ENCODE data around the gene THADA. TPM values are rescaled to one million over a fixed set of nuclear protein-coding genes. Genes with fewer than 3 reads are reported as not detected.

Gene THADA
- total and polyA plus RNA-seq, 2 donors (not counting 3 experiments of a cell fraction or from before 2014, with no cell fraction given): 22.6 to 25.3 TPM

GRCh38 chr2:43215673-43216255 is 380.1 kb downstream of the THADA start:
- H3K36me3 ChIP-seq (ENCODE audit: control insufficient read depth in 2 of 2, extremely low read depth in 1 of 2, insufficient read depth in 2 of 2, low read length in 2 of 2): no peaks in the 10 kb centered on the region
- no TSS peak for BruUV-seq (replicated peaks)
- no peak overlapping the region for H3K27ac ChIP-seq (ENCODE audit: insufficient read depth, low read depth, low read length)
- intact Hi-C loops (cut with micrococcal nuclease) (no loop called here), dilution Hi-C loops (cut with MboI; ENCODE audit: extremely low pct_ligation_motif_present, low sequenced_read_pairs) (no loop called here)
- no peaks in the 10 kb centered on the region for H3K9me1 ChIP-seq (replicated peaks; ENCODE audit: control insufficient read depth, extremely low read depth, insufficient read depth, low read length)
- H3K9ac ChIP-seq (replicated peaks; ENCODE audit: extremely low read depth, insufficient read depth, low read length): no peak overlapping the region
- CTCF ChIA-PET: interaction anchor here (0.7 to 2.1 kb wide), 5 partner anchors 12 to 102 kb away, joined by 3 to 8 read pairs (median 3); no protein-coding TSS in a partner anchor
- no peaks in the 10 kb centered on the region for H4K20me1 ChIP-seq (replicated peaks; ENCODE audit: control insufficient read depth, extremely low read depth, insufficient read depth, low read length)
- no peak for FAIRE-seq
- no peak overlapping the region for H3K4me3 ChIP-seq (replicated peaks in 1 of 3; ENCODE audit: insufficient read depth in 1 of 3, low read depth in 1 of 3, low read length in 3 of 3)
- peaks cover 25% of the 10 kb centered on the region for H3K4me1 ChIP-seq (ENCODE audit: control insufficient read depth, extremely low read depth, insufficient read depth, low read length)
- no peaks in the 10 kb centered on the region for H3K9me3 ChIP-seq (replicated peaks; ENCODE audit: control insufficient read depth, insufficient read depth, low read length)
- H3K79me2 ChIP-seq (ENCODE audit: control insufficient read depth, insufficient read depth, low read length): no peaks in the 10 kb centered on the region
- DNase-seq (ENCODE audit: low read depth, low spot score): no peak
- H2AFZ ChIP-seq (ENCODE audit: low read depth, low read length): no peak overlapping the region
- H3K27me3 ChIP-seq (ENCODE audit: control insufficient read depth in 2 of 2, insufficient read depth in 2 of 2, low read length in 2 of 2): no peaks in the 10 kb centered on the region
- TF ChIP-seq GATA2 (IDR thresholded peaks at IDR 0.05; ENCODE audit: insufficient read depth, insufficient read length, low read depth, low read length): no peak
- TF ChIP-seq FOS (IDR thresholded peaks at IDR 0.05; ENCODE audit: borderline replicate concordance, insufficient read depth, low read length): no peak
- TF ChIP-seq MYC (IDR thresholded peaks at IDR 0.05; ENCODE audit: low read depth, low read length): no peak
- no peak for TF ChIP-seq POLR2AphosphoS5 (IDR thresholded peaks at IDR 0.05; ENCODE audit: insufficient read depth, low read depth, low read length)
- POLR2A ChIA-PET: no interaction called here
- H3K4me2 ChIP-seq (ENCODE audit: insufficient read depth, low read length): no peak overlapping the region

GRCh38 chr2:43214253-43214652 is 381.6 kb downstream of the THADA start:
- no peak overlapping the region for H3K9ac ChIP-seq (replicated peaks; ENCODE audit: extremely low read depth, insufficient read depth, low read length)
- H3K79me2 ChIP-seq (ENCODE audit: control insufficient read depth, insufficient read depth, low read length): no peaks in the 10 kb centered on the region
- no peak overlapping the region for H3K4me3 ChIP-seq (replicated peaks in 1 of 3; ENCODE audit: insufficient read depth in 1 of 3, low read depth in 1 of 3, low read length in 3 of 3)
- no peaks in the 10 kb centered on the region for H3K9me1 ChIP-seq (replicated peaks; ENCODE audit: control insufficient read depth, extremely low read depth, insufficient read depth, low read length)
- no peaks in the 10 kb centered on the region for H4K20me1 ChIP-seq (replicated peaks; ENCODE audit: control insufficient read depth, extremely low read depth, insufficient read depth, low read length)
- H3K36me3 ChIP-seq (ENCODE audit: control insufficient read depth in 2 of 2, extremely low read depth in 1 of 2, insufficient read depth in 2 of 2, low read length in 2 of 2): no peaks in the 10 kb centered on the region
- H3K27me3 ChIP-seq (ENCODE audit: control insufficient read depth in 2 of 2, insufficient read depth in 2 of 2, low read length in 2 of 2): no peaks in the 10 kb centered on the region
- FAIRE-seq: no peak
- no TSS peak for BruUV-seq (replicated peaks)
- intact Hi-C loops (cut with micrococcal nuclease) (no loop called here), dilution Hi-C loops (cut with MboI; ENCODE audit: extremely low pct_ligation_motif_present, low sequenced_read_pairs) (no loop called here)
- H2AFZ ChIP-seq (ENCODE audit: low read depth, low read length): no peak overlapping the region
- H3K4me1 ChIP-seq (ENCODE audit: control insufficient read depth, extremely low read depth, insufficient read depth, low read length): peaks cover 11% of the 10 kb centered on the region
- DNase-seq (ENCODE audit: low read depth, low spot score): no peak
- no peaks in the 10 kb centered on the region for H3K9me3 ChIP-seq (replicated peaks; ENCODE audit: control insufficient read depth, insufficient read depth, low read length)
- POLR2A ChIA-PET: interaction anchor here (0.6 kb wide), 1 partner anchor 81 kb away, joined by 3 read pairs; no protein-coding TSS in a partner anchor
- TF ChIP-seq POLR2AphosphoS5 (IDR thresholded peaks at IDR 0.05; ENCODE audit: insufficient read depth, low read depth, low read length): no peak
- no peak for TF ChIP-seq GATA2 (IDR thresholded peaks at IDR 0.05; ENCODE audit: insufficient read depth, insufficient read length, low read depth, low read length)
- no peak for TF ChIP-seq MYC (IDR thresholded peaks at IDR 0.05; ENCODE audit: low read depth, low read length)
- no peak for TF ChIP-seq CTCF (IDR thresholded peaks at IDR 0.05; ENCODE audit: extremely low read depth in 1 of 2, insufficient read depth in 1 of 2, low read depth in 1 of 2, low read length in 2 of 2)
- TF ChIP-seq FOS (IDR thresholded peaks at IDR 0.05; ENCODE audit: borderline replicate concordance, insufficient read depth, low read length): no peak
- TF ChIP-seq MAX (IDR thresholded peaks at IDR 0.05; ENCODE audit: insufficient read depth, insufficient read length): no peak
- no peak for TF ChIP-seq EZH2 (IDR thresholded peaks at IDR 0.05; ENCODE audit: borderline replicate concordance, low read depth, low read length, severe bottlenecking)
- TF ChIP-seq JUN (IDR thresholded peaks at IDR 0.05; ENCODE audit: borderline replicate concordance, insufficient read depth, insufficient read length, low read depth): no peak
- TF ChIP-seq POLR2A (IDR thresholded peaks at IDR 0.05; ENCODE audit: low read depth, low read length): no peak
- no peak overlapping the region for H3K27ac ChIP-seq (ENCODE audit: insufficient read depth, low read depth, low read length)
- CTCF ChIA-PET: interaction anchor here (1.0 to 1.4 kb wide), 2 partner anchors 74 to 100 kb away, joined by 3 read pairs; no protein-coding TSS in a partner anchor
- H3K4me2 ChIP-seq (ENCODE audit: insufficient read depth, low read length): no peak overlapping the region

Measured in endothelial cell of umbilical vein (primary cell).